KOPT-K1 (cell line): ENCODE data around the gene TTLL10.
"Not testable (repeated sequence)": the region's sequence is repeated elsewhere in the genome, so short reads cannot be mapped to it uniquely, and the experiment has no call there.

Source experiments
- H3K27ac ChIP-seq: fragments of 200-600 bp; sonication (generic); 2 replicates; pipeline ENCODE4 v1.5.1; 2016; ENCODE audit warnings: antibody characterized with exemption, mild to moderate bottlenecking, low read depth, low read length; ENCODE audit not compliant: poor library complexity, severe bottlenecking
- H3K36me3 ChIP-seq: fragments of 200-600 bp; sonication (generic); 2 replicates; pipeline ENCODE4 v1.5.1; 2017; ENCODE audit warnings: antibody characterized with exemption, mild to moderate bottlenecking, low read length, moderate library complexity; ENCODE audit not compliant: insufficient read depth
- H3K9me3 ChIP-seq: fragments of 200-600 bp; sonication (generic); 2 replicates; pipeline ENCODE4 v1.5.1; 2017; ENCODE audit warnings: antibody characterized with exemption, low read length, mild to moderate bottlenecking; ENCODE audit not compliant: insufficient read depth, poor library complexity, severe bottlenecking

Gene TTLL10

DNA sequence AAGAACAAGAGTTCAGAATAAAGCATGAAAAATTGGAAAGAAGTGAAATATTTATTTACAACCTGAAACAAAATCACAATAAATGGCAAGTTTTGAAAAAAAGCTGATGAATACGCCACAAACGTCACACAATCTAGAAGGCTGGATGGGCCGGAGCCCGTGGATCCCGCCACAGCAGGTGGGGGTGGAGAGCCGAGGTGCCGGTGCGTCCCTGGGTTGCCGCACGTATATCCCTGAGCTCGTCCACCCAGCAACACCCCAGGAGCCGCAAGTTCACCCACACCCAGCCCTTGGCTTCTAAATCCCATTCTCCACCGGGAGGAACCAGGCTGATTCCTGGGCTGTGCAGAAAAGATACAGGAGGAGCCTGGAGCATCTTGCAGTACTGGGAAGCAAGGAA, 25.6 kb upstream of the TTLL10 start:
- H3K36me3 ChIP-seq = no peaks in the 10 kb centered on the region
- H3K27ac ChIP-seq = no peak overlapping the region
- peaks cover 10% of the 10 kb centered on the region for H3K9me3 ChIP-seq

DNA sequence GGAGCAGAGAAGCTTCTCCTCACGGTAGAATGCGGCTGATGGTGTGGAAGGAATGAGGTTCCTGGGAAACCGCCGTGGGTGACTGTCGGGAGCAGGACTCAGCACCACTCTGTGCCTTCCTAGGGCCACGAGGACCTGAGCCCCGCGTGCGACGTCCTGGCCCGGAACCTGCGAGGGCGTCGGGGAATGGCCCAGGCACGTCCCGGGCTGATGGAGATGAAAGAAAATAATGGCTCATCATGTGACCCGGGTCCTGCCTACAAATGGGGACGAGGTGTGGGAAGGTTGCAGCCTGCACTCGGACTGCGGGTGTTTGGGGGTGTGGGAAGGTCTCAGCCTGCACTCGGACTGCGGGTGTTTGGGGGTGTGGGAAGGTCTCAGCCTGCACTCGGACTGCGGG, 25.1 kb upstream of the TTLL10 start:
- Histone ChIP-seq H3K36me3 (no peaks in the 10 kb centered on the region), H3K27ac (no peak overlapping the region), H3K9me3 (peaks cover 15% of the 10 kb centered on the region)

GRCh38 chr1:1149416-1149815, 24.3 kb upstream of the TTLL10 start:
- peaks cover 16% of the 10 kb centered on the region for H3K9me3 ChIP-seq

DNA sequence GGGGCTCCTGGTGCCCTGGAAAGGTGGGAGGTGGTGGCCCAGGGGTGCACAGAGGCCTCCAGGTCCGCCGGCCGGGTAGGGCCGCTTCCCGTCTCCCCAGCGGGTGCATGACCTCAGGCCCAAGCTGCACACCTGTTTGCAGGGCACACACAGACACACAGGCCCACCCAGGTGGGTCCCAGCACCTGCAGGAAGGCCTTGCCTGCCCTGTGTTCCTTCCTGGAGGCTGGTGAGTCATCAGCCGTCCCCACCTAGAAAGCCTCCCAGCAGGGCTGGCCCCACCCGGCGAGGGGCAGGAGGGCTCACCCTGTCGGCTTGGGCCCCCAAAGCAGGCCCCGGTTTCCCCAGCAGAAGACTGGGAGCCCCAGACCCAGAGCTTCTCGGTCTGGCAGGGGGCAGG, 23.6 kb upstream of the TTLL10 start:
- Histone ChIP-seq H3K36me3 (no peaks in the 10 kb centered on the region), H3K27ac (no peak overlapping the region), H3K9me3 (peaks cover 16% of the 10 kb centered on the region)

More at GRCh38 chr1:1149416-1149815, 24.3 kb upstream of the TTLL10 start:
- H3K27ac ChIP-seq = no peak overlapping the region
- no peaks in the 10 kb centered on the region for H3K36me3 ChIP-seq

- Histone ChIP-seq H3K9me3 (peaks cover 25% of the 10 kb centered on the region), H3K27ac (no peak overlapping the region), H3K36me3 (no peaks in the 10 kb centered on the region)
Observed at GRCh38 chr1:1151306-1151705, 22.4 kb upstream of the TTLL10 start.

DNA sequence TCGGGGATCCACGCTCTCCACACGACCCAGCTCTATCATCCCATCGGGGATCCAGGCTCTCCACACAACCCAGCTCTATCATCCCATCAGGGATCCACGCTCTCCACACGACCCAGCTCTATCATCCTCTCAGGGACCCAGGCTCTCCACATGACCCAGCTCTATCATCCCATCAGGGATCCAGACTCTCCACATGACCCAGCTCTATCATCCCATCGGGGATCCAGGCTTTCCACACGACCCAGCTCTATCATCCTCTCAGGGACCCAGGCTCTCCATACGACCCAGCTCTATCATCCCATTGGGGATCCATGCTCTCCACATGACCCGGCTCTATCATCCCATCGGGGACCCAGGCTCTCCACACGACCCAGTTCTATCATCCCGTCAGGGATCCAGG, 21.2 kb upstream of the TTLL10 start:
- H3K36me3 ChIP-seq, H3K27ac ChIP-seq: not testable (repeated sequence)
- peaks cover 25% of the 10 kb centered on the region for H3K9me3 ChIP-seq

GRCh38 chr1:1153215-1153614, 20.5 kb upstream of the TTLL10 start:
- not testable (repeated sequence) for H3K27ac ChIP-seq, H3K36me3 ChIP-seq
- H3K9me3 ChIP-seq = peaks cover 25% of the 10 kb centered on the region

- H3K9me3 ChIP-seq = peaks cover 25% of the 10 kb centered on the region
- no peak overlapping the region for H3K27ac ChIP-seq
- no peaks in the 10 kb centered on the region for H3K36me3 ChIP-seq
Observed at GRCh38 chr1:1153874-1154273, 19.8 kb upstream of the TTLL10 start.

DNA sequence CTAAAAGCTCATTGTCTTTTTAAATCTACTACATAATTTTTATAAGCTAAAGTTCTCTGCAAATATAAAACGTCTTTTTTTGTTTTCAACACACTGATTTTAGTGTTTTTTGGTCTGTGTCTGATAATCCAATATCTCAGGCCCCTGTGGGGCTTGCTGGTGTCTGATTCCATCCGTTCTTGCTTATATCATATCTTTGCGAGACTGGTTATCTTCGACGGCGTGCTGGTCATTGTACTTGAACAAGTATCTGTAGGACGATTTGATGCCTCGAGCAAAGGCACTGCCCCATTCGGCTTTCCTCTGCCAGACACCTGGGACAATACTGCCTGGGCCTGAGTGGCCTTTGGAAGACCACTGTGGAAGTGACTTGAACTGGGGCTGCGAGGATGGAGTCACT, 18.4 kb upstream of the TTLL10 start:
- Histone ChIP-seq H3K9me3 (peaks cover 25% of the 10 kb centered on the region), H3K27ac (no peak overlapping the region), H3K36me3 (no peaks in the 10 kb centered on the region)

DNA sequence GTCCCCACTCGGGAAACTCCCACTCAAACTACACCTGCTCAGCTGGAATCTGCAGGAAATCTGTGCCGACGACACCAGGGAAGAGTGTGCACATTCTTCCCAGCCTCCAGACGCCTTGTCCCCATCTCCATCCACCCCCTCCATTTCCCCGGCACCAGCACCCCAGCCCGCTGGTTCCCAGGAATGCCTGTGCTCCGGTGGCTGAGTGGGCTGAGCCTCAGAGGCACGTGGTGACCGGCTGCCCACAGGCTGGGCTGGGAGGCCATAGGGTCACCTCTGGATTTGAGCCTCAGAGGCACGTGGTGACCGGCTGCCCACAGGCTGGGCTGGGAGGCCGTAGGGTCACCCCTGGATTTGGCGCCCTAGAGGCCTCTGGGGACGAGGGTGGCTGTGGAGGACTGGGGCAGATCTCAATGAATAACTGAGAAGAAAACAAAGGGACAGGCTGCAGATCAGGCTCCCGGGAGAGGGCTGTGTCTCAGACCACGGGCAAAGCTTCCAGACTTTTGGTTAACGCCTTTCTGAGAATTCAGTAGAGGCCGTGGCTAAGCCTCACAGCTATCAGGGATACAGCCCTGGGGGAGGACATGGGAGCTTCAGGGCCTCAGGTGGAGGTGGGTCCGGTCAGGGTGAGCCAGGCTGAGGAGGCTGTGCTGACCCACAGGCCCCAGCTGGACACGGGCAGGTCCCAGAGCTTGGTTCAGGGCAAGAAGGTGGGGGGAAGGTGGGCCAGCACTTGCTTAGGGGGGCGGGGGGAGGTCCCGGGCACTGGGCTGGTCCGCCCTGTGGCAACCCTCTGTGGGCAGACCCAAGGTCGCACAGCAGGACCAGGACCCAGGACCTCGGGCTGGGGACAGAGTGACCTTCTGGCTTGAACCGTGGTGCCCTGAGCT, 17.3 kb upstream of the TTLL10 start:
- H3K27ac ChIP-seq = no peak overlapping the region
- peaks cover 25% of the 10 kb centered on the region for H3K9me3 ChIP-seq
- H3K36me3 ChIP-seq = no peaks in the 10 kb centered on the region

DNA sequence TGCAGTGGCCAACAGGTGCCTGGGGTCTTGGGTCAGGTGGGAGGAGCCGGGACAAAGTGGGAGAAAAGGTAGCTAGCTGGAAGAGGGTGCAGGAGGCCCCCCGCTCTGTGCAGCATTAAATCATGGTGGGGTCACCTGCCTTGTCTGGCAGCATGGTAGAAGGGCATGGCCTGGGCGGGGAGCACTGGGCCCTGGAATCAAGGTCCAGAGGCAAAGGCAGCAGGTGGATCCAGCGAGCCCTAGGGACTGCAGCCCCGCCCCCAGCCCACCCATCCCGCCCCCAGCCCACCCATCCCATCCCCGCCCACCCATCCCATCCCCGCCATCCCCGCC, 16.7 kb upstream of the TTLL10 start:
- H3K9me3 ChIP-seq = peaks cover 25% of the 10 kb centered on the region
- H3K27ac ChIP-seq = no peak overlapping the region
- H3K36me3 ChIP-seq = no peaks in the 10 kb centered on the region

GRCh38 chr1:1157426-1157913, 16.2 kb upstream of the TTLL10 start:
- Histone ChIP-seq H3K27ac (peak overlapping the region; percentile 55), H3K36me3 (no peaks in the 10 kb centered on the region), H3K9me3 (peaks cover 21% of the 10 kb centered on the region)

DNA sequence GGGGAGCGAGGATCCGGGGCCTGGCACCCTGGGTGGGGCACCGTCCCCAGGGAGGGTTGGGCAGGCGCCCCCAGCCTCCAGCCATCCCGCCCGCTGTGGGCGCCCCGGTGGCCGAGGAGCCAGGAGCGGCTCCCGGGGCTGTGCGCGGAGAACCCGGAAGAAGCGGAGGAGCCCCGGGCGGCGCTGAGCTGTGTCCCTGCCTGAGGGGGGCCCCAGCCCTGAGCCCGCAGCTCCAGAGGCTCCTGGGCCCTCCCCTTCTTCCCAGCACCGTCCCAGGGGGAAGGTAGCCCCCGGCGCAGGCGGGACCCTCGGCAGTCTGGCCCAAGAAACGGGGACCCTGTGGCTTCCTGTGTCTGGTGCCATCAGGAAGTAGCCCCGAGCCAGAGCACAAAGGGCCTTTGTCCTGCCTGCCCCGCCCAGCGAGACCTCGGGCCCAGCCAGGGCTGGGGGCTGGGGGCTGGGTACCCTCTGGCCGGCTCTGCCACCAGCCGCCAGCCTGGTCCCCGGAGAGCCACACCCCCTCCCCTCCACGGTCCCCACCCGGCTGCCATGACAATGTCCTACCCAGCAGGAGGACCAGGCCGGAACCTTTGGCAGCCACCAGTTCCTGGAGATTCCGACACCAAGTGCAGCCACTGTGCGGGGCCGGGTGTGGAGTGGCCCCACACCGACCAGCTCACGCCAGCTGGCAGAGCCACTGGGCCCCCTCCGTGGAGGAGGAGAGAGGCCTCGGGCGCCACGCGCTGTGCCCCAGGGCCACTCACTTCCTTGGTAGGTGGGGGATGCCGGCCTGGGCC, 15.6 kb upstream of the TTLL10 start:
- no peaks in the 10 kb centered on the region for H3K36me3 ChIP-seq
- peak overlapping the region; percentile 55 for H3K27ac ChIP-seq

GRCh38 chr1:1160281-1160930, 13.3 kb upstream of the TTLL10 start:
- Histone ChIP-seq H3K36me3 (no peaks in the 10 kb centered on the region), H3K9me3 (peaks cover 6% of the 10 kb centered on the region), H3K27ac (no peak overlapping the region)

More for the DNA sequence above, 15.6 kb upstream of the TTLL10 start:
- peaks cover 15% of the 10 kb centered on the region for H3K9me3 ChIP-seq

GRCh38 chr1:1161078-1161682, 12.5 kb upstream of the TTLL10 start:
- no peaks in the 10 kb centered on the region for H3K36me3 ChIP-seq
- no peak overlapping the region for H3K27ac ChIP-seq
- no peaks in the 10 kb centered on the region for H3K9me3 ChIP-seq
